Measurements from ENCODE around the gene COL4A2. TPM values are rescaled to one million over a fixed set of nuclear protein-coding genes. Genes with fewer than 3 reads are reported as not detected.

COL4A2 gene
- polyA plus RNA-seq, 1 experiment: 886 TPM

GRCh38 chr13:110509478-110509926 lies 202.4 kb downstream of the COL4A2 start:
- no peak for TF ChIP-seq CTCF (IDR thresholded peaks at IDR 0.05; ENCODE audit: insufficient read depth, low read depth, low read length)
- CTCF ChIA-PET: no interaction called here
- DNase-seq (ENCODE audit: low read depth): no peak
- Histone ChIP-seq H3K4me3 (ENCODE audit: low read depth, low read length) (no peak overlapping the region), H3K27me3 (ENCODE audit: control insufficient read depth, insufficient read depth, low read length) (no peaks in the 10 kb centered on the region), H3K36me3 (ENCODE audit: control insufficient read depth, insufficient read depth, low read length) (peaks cover 44% of the 10 kb centered on the region)
- POLR2A ChIA-PET: no interaction called here

- peaks cover 44% of the 10 kb centered on the region for H3K36me3 ChIP-seq (ENCODE audit: control insufficient read depth, insufficient read depth, low read length)
- TF ChIP-seq CTCF (IDR thresholded peaks at IDR 0.05; ENCODE audit: insufficient read depth, low read depth, low read length): no peak
- ChIA-PET POLR2A (no interaction called here), CTCF (no interaction called here)
- DNase-seq (ENCODE audit: low read depth): no peak
- no peaks in the 10 kb centered on the region for H3K27me3 ChIP-seq (ENCODE audit: control insufficient read depth, insufficient read depth, low read length)
- no peak overlapping the region for H3K4me3 ChIP-seq (ENCODE audit: low read depth, low read length)
Observed at GRCh38 chr13:110509971-110510786, 203.1 kb downstream of the COL4A2 start.

- POLR2A ChIA-PET: no interaction called here
- DNase-seq (ENCODE audit: low read depth): no peak
- H3K27me3 ChIP-seq (ENCODE audit: control insufficient read depth, insufficient read depth, low read length): no peaks in the 10 kb centered on the region
- TF ChIP-seq CTCF (IDR thresholded peaks at IDR 0.05; ENCODE audit: insufficient read depth, low read depth, low read length): no peak
- no peak overlapping the region for H3K4me3 ChIP-seq (ENCODE audit: low read depth, low read length)
- CTCF ChIA-PET: interaction anchor here (0.7 kb wide), 1 partner anchor 49 kb away, joined by 3 read pairs; no protein-coding TSS in a partner anchor
- H3K36me3 ChIP-seq (ENCODE audit: control insufficient read depth, insufficient read depth, low read length): peaks cover 36% of the 10 kb centered on the region
Observed at GRCh38 chr13:110511509-110512181, 204.6 kb downstream of the COL4A2 start.

GRCh38 chr13:110512198-110512740 lies 205.2 kb downstream of the COL4A2 start:
- CTCF ChIA-PET: no interaction called here
- H3K36me3 ChIP-seq (ENCODE audit: control insufficient read depth, insufficient read depth, low read length): peaks cover 32% of the 10 kb centered on the region

More at GRCh38 chr13:110512198-110512740, 205.2 kb downstream of the COL4A2 start:
- POLR2A ChIA-PET: no interaction called here
- DNase-seq (ENCODE audit: low read depth): no peak
- Histone ChIP-seq H3K27me3 (ENCODE audit: control insufficient read depth, insufficient read depth, low read length) (no peaks in the 10 kb centered on the region), H3K4me3 (ENCODE audit: low read depth, low read length) (no peak overlapping the region)
- no peak for TF ChIP-seq CTCF (IDR thresholded peaks at IDR 0.05; ENCODE audit: insufficient read depth, low read depth, low read length)
